GM19025 (cell line): ENCODE data around the gene COL15A1.

Experiments
- ATAC-seq: cut with Tn5 transposase; IDR thresholded peaks from one replicate; pipeline ENCODE4 v1.9.1; 2021; ENCODE audit warnings: mild to moderate bottlenecking, low read depth, moderate library complexity; ENCODE audit not compliant: unreplicated experiment

Gene COL15A1

GRCh38 chr9:98968601-98969337 is 25.1 kb downstream of the COL15A1 start:
- no peak for ATAC-seq

DNA sequence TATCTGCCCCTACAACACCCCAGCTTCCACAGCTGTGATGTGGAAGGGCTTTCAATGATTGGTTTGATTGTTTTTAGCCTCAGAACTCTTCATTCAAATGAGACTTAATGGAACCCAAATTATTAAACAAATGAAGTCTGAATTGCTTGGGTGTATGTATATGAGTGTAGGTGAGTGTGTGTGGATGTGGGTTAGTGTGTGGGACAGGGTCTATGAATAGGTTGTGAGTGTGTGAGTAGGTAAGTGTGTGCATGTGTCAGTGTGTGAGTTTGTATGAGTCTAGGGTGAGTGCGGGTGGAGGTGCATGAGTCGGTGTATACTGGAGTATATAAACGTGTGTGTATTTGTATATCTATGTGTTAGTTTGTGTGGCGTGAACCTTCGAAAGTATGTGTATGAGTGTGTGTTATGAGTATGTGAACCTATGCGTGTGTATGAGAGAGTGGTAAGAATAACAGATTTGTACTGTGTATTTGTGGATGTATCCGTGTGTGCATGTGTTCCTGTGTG is 26.9 kb downstream of the COL15A1 start:
- no peak for ATAC-seq

DNA sequence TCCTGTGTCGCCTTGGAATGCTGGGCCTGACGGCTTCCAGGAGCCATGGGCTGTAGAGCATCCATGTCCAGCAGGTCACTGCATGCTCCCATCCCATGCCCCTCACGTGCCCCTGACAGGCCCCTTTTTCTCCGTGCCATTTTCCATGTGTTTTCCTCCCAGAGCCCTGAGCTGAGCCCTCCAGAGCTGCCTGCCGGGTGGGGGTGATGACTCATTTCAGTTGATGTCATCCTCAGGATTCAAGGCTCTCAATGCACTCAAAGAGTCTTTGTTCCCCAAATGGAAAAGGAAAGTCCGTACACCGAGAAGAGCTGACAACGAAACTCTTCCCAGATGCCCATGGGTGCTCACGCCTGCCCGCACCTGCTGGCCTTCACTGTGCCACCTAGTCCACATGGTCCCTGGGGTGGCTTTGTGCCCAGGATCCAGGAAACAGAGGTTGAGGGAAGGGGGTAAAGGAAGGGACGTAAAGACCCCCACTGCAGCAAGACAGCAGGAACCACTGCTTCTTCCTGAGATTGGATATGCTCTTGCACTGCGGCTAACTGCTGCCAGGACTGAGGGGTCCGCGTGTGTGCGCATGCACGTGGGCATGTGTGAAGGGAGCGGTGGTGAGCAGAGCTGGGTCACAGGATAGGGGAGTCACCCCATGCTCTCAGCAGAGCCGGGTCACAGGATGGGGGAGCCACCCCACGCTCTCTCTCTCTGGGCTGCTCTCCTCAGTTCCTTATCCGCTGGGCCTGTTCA is 27.6 kb downstream of the COL15A1 start:
- ATAC-seq, result no peak

DNA sequence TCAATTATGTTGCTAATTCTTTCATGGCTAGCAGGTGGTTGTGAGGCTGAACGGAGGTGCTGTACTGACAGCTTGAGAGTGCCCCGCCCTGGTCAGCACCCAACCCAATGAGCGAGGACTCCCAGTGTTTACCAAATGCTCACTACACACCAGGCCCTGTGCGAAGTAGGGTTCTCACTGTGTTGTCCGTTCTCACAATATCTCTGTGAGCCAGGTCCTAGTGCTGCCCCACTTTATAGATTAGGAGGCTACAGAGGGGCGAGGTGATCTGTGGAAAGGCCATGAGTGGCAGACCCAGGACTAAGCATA is 28.2 kb downstream of the COL15A1 start:
- ATAC-seq, result no peak

- ATAC-seq, result no peak
These were observed 29.0 kb downstream of the COL15A1 start for GRCh38 chr9:98972716-98973115.

DNA sequence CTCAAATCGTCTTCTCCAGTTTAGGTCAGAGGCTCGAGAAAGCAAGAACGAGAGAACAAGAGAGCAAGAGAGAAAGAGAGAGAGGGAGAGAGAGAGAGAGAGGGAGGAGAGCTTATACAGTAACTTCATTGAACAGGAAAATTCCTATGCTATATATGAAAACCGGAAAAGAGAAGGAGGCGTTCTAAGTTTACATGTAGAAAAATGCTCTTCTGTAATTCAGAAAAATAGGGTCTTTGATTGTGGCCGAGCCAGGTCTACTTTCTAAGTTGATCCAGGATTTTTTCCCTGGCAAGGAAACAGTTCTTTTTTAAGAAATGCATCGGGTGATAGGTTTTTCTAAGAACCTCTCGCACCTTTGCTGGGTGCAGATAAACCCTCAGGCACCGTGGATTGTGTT is 29.5 kb downstream of the COL15A1 start:
- ATAC-seq, result no peak

GRCh38 chr9:98973576-98973975 is 29.9 kb downstream of the COL15A1 start:
- no peak for ATAC-seq

- no peak for ATAC-seq
These were observed 30.4 kb downstream of the COL15A1 start for GRCh38 chr9:98974106-98974505.

GRCh38 chr9:98974554-98974953 is 30.8 kb downstream of the COL15A1 start:
- ATAC-seq, result no peak

GRCh38 chr9:98974994-98975712 is 31.4 kb downstream of the COL15A1 start:
- peak; percentile 91 for ATAC-seq

GRCh38 chr9:98975838-98976237 is 32.1 kb downstream of the COL15A1 start:
- no peak for ATAC-seq

DNA sequence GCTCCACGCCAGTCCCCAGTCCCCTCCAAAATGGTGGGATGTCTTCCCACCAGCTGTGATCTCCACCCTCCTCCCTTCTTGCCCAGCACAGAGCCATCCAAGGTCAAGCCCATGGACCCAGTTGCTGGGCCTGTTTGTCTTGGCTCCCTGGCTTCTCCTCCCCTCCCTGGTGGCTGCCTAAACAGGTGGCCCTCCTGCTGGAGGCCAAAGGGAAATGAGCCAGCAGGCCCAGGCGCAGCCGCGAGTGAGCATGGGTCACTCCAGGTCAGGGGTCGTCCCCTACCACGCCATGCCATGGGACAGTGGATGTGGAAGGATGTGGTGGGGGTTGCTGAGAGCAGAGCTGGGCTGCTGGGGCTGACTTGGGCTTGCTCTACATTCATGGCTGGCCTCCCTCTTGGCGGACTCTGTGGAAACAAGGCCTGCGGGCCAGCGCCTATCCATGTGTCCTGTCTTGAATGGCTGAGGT is 33.6 kb downstream of the COL15A1 start:
- no peak for ATAC-seq

GRCh38 chr9:98977813-98978212 is 34.1 kb downstream of the COL15A1 start:
- ATAC-seq, result no peak

DNA sequence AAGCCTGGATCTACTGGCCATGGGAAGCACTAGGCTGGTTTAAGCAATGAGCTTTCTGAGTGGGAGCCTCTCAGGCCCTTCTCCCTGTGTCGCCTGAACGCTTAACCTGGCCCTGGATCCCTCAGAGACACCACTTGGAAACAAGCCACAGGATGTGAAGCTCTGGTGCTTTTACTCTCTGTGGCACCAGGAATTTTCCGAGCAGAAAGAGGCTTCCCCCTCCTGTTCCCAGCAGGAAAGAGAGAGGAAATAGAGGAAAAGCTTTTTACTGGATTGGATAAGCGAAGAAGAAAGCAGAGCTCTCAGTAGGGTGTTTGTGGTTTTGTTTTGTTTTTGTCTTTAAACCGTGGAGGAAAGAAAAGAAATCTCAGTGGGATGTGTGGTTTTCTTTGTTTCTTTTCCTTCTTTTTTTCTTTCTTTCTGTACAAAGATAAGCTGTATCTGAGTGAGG is 34.5 kb downstream of the COL15A1 start:
- no peak for ATAC-seq

- ATAC-seq, result no peak
These were observed 36.6 kb downstream of the COL15A1 start for GRCh38 chr9:98980291-98980690.

DNA sequence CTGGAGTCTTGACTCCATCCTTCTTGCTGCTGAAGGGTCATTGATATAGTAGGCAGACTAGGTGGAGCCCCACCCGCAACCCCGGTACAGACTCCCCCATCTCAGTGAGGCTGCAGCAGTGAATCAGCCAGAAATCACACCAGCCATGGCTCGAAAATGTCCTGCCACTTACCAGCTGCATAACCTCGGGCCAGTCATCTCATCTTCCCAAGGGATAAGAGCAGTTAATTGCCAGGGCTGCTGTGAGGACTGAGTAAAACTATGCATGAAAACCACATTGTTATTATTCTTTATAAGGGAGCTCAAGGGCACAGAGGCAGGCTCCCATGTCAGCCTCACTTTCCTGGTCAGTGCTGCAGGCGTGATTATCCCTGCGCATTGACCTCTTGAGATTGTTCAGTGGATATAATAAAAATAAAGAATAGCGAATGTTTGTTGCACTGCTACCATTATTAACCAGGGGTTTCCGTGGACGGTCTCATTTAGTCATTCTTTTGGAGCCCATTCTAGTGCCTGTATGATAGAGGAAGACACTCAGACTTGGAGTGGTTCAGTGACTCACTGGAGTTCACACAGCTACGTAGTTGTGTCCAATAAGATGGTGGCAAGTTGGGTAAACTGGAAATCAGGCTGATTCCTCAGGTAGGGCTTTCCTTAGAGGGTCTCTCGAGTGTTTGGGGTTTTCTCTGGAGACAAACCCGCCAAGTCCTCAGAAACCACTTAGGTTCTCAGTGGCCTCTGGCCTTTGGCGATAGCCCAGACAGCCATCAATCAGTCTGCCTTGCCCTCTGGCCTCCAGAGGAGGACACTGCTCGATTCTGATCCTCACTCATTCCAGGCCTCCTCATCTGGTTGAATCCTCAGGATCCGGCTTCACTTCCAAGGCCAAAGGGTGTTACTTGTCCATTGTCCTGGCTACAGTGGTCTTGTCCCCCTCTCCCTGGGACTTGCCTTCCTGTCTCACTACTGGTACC is 39.9 kb downstream of the COL15A1 start:
- no peak for ATAC-seq

DNA sequence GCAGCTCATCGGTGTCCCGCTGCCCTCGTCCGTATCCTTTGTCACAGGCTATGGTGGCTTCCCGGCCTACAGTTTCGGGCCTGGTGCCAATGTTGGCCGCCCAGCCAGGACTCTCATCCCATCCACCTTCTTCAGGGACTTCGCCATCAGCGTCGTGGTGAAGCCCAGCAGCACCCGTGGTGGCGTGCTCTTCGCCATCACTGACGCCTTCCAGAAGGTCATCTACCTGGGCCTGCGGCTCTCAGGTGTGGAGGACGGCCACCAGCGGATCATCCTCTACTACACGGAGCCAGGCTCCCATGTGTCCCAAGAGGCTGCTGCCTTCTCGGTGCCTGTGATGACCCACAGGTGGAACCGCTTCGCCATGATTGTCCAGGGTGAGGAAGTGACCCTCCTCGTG is 41.9 kb downstream of the COL15A1 start:
- ATAC-seq, result no peak

- ATAC-seq, result no peak
These were observed 43.4 kb downstream of the COL15A1 start for GRCh38 chr9:98986866-98987651.
